ENCODE results near the gene TCF19. TPM values are rescaled to one million over a fixed set of nuclear protein-coding genes. Genes with fewer than 3 reads are reported as not detected.

The TCF19 gene
- total and polyA plus RNA-seq, 10 of the 15 experiments (the other 5 are each of a cell fraction or from before 2014, with no cell fraction given) = 7.7 to 103 (median 53.3) TPM

GRCh38 chr6:31205638-31206037 is 47.2 kb downstream of the TCF19 start:
- in situ Hi-C loops (cut with MboI) = no loop called here
- ChIA-PET SMC1A (ENCODE audit: uncharacterized antibody, unreplicated experiment) (interaction anchor here (1.7 kb wide), 1 partner anchor 161 kb away, joined by 5 read pairs; no protein-coding TSS in a partner anchor), POLR2A (no interaction called here), CTCF (interaction anchor here (0.6 to 1.5 kb wide), 2 partner anchors 13 to 76 kb away, joined by 3 to 4 read pairs; no protein-coding TSS in a partner anchor), RAD21 (ENCODE audit: unreplicated experiment) (no interaction called here)
- Histone ChIP-seq H3K36me3 (ENCODE audit: control insufficient read depth in 2 of 2, insufficient read depth in 2 of 2, low read length in 1 of 2) (no peaks in the 10 kb centered on the region), H3K4me2 (ENCODE audit: control insufficient read depth, insufficient read depth) (no peak overlapping the region), H3K27ac (ENCODE audit: control insufficient read depth, insufficient read depth) (no peak overlapping the region), H3K4me1 (ENCODE audit: control insufficient read depth, insufficient read depth, low read length) (peaks cover 25% of the 10 kb centered on the region), H3K79me2 (ENCODE audit: control insufficient read depth, insufficient read depth, low read length) (peaks cover 9% of the 10 kb centered on the region), H3K9ac (ENCODE audit: control insufficient read depth, insufficient read depth, low read length) (no peak overlapping the region), H3K9me3 (replicated peaks; ENCODE audit: control insufficient read depth, insufficient read depth, low read length) (no peaks in the 10 kb centered on the region; the same call in 2 of the 3 replicates), H4K20me1 (ENCODE audit: control insufficient read depth, insufficient read depth) (no peaks in the 10 kb centered on the region), H3K27me3 (replicated peaks in 1 of 2; ENCODE audit: control insufficient read depth in 2 of 2, insufficient read depth in 2 of 2, low read length in 1 of 2) (no peaks in the 10 kb centered on the region), H2AFZ (ENCODE audit: control insufficient read depth, low read depth, low read length) (no peak overlapping the region), H3K4me3 (no peak overlapping the region)
- TF ChIP-seq EZH2 (IDR thresholded peaks at IDR 0.05; ENCODE audit: borderline replicate concordance, control insufficient read depth, low read depth, low read length) (no peak), BMI1 (IDR thresholded peaks at IDR 0.05; ENCODE audit: borderline replicate concordance) (no peak), POLR2AphosphoS2 (IDR thresholded peaks at IDR 0.05; ENCODE audit: low read depth, low read length) (no peak), NRF1 (conservative IDR thresholded peaks at IDR 0.05; ENCODE audit: low read depth, low read length) (no peak), JUND (IDR thresholded peaks at IDR 0.05; ENCODE audit: low read depth, low read length) (no peak), FOS (IDR thresholded peaks at IDR 0.05; ENCODE audit: borderline replicate concordance, extremely low read depth, insufficient read length) (no peak), SPI1 (IDR thresholded peaks at IDR 0.05; ENCODE audit: borderline replicate concordance, insufficient read depth, low read depth, low read length) (no peak), CBFB (IDR thresholded peaks at IDR 0.05; ENCODE audit: low read depth) (no peak), MEF2B (IDR thresholded peaks at IDR 0.05; ENCODE audit: partially characterized antibody, poor library complexity, severe bottlenecking) (no peak), STAT3 (IDR thresholded peaks at IDR 0.05; ENCODE audit: low read depth, low read length) (no peak)
- TF ChIP-seq, protein P1, sequence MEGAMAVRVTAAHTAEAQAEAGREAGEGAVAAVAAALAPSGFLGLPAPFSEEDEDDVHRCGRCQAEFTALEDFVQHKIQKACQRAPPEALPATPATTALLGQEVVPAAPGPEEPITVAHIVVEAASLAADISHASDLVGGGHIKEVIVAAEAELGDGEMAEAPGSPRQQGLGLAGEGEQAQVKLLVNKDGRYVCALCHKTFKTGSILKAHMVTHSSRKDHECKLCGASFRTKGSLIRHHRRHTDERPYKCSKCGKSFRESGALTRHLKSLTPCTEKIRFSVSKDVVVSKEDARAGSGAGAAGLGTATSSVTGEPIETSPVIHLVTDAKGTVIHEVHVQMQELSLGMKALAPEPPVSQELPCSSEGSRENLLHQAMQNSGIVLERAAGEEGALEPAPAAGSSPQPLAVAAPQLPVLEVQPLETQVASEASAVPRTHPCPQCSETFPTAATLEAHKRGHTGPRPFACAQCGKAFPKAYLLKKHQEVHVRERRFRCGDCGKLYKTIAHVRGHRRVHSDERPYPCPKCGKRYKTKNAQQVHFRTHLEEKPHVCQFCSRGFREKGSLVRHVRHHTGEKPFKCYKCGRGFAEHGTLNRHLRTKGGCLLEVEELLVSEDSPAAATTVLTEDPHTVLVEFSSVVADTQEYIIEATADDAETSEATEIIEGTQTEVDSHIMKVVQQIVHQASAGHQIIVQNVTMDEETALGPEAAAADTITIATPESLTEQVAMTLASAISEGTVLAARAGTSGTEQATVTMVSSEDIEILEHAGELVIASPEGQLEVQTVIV (IDR thresholded peaks at IDR 0.05; ENCODE audit: borderline replicate concordance, partially characterized antibody) = no peak
- TF ChIP-seq, protein P2, sequence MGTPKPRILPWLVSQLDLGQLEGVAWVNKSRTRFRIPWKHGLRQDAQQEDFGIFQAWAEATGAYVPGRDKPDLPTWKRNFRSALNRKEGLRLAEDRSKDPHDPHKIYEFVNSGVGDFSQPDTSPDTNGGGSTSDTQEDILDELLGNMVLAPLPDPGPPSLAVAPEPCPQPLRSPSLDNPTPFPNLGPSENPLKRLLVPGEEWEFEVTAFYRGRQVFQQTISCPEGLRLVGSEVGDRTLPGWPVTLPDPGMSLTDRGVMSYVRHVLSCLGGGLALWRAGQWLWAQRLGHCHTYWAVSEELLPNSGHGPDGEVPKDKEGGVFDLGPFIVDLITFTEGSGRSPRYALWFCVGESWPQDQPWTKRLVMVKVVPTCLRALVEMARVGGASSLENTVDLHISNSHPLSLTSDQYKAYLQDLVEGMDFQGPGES (IDR thresholded peaks at IDR 0.05) = no peak
- TF ChIP-seq, protein P3, sequence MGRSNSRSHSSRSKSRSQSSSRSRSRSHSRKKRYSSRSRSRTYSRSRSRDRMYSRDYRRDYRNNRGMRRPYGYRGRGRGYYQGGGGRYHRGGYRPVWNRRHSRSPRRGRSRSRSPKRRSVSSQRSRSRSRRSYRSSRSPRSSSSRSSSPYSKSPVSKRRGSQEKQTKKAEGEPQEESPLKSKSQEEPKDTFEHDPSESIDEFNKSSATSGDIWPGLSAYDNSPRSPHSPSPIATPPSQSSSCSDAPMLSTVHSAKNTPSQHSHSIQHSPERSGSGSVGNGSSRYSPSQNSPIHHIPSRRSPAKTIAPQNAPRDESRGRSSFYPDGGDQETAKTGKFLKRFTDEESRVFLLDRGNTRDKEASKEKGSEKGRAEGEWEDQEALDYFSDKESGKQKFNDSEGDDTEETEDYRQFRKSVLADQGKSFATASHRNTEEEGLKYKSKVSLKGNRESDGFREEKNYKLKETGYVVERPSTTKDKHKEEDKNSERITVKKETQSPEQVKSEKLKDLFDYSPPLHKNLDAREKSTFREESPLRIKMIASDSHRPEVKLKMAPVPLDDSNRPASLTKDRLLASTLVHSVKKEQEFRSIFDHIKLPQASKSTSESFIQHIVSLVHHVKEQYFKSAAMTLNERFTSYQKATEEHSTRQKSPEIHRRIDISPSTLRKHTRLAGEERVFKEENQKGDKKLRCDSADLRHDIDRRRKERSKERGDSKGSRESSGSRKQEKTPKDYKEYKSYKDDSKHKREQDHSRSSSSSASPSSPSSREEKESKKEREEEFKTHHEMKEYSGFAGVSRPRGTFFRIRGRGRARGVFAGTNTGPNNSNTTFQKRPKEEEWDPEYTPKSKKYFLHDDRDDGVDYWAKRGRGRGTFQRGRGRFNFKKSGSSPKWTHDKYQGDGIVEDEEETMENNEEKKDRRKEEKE (IDR thresholded peaks at IDR 0.05) = no peak
- ATAC-seq (no peak), FAIRE-seq (no peak), DNase-seq (ENCODE audit: low read depth, low spot score) (no peak)
- BruUV-seq (replicated peaks) = no TSS peak
- WGBS (ENCODE audit: insufficient coverage, insufficient replicate concordance, low lambda C conversion rate, missing lambda C conversion rate) = 100% methylated on average over 2 of the region's 2 CpGs
- intact Hi-C loops (cut with micrococcal nuclease; ENCODE audit: unreplicated experiment) = no loop called here

Measured in GM12878 (cell line).